ENCODE results near the gene CFAP61.
A peak's percentile ranks its signal among the peaks of the same experiment; 100 is the strongest.

CFAP61 gene

GRCh38 chr20:20037960-20038359, 14.4 kb upstream of the CFAP61 start:
- DNase-seq: no peak

DNA sequence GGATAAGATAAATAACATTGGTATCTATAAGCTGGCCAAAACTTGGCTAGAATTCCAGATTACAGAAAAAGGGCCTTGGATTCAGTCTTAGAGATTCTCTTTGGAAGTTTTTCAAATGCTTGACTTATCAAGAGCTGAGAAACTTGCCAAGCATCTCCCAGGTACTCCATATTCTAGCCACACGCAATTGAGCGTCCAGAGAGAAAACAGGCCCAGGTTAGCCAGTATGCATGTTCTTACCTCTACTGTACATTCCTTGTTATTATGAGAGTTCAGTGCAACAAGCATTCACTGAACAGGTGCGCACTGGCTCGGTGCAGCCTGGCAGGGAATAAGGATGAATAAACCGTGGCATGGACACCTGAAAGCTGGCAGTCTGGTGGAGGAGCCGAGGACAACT, 13.7 kb upstream of the CFAP61 start:
- no peak for DNase-seq

DNA sequence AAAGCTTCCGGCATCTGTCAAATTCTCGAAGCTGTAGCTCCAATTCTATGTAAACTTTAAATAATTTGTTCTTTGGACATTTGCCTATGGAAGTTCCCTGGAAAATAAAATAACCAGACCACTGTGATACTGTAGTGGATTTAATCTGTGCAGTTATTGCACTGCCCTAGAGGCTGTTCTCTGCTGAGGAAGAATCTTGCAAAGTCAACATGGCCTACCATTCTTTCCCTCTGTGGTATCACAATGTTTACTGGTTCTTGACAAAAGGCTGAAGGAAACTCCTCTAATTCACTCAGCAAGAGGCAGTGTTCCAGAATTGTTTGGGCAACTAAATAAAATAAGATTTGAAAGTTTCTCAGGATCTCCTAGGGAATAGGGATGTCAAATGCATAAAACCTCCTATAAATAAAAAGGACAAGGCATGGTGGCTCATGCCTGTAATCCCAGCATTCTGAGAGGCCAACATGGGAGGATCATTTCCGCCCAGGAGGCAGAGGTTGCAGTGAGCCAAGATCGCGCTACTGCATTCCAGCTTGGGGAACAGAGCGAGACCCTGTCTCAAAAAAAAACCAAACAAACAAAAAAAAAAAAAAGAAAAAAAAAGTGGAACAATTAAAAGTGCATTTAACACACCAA, 12.5 kb upstream of the CFAP61 start:
- no peak for DNase-seq

DNA sequence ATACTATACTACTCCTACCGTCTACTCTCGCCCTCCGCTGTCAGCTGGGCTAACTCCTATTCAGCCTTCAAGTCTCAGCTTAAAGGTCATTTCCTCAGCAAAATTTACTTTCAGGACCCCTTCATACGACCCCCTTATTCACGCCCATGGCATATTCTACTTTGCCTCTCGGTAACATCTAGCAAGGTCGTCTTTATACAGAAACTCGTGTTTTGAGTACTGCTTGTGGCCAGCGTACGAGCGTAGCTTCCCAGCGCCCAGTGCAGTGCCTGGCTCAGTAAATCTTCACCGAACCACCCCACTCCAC, 612 bp upstream of the CFAP61 start:
- DNase-seq: peak; percentile 5

DNA sequence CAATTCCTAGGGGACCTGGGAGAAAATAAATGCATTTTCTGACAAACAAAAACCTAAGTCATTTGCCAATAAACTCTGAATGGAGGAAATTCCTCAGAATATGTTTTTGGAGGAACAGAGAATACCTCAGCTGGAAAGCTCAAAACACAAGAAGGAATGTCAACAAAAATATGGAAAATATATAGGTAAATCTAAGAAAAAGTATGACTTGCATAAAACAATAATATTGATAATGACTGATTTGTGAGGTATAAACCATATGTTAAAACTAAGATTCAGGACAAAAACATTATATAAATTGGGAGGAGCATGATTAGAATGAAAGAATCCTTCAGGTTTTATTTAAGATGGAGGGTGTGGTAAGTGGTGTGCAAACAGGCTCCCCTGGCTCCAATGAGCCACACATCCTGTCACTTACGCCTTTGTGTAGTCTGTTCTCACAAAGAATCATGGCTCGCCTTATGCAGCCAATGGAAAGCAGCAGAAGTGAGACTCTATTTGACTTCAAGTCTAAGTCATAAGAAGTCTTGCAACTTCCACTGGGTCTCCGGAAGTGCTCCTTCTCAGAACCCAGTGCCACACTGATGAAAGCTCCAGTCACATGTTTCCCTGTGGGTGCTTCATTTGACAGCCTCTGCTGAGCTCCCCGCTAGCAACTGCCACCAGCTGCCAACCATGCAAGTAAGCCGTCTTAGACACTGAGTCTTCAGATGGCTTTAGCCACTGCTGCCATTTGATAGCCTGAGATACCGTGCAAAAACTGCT, 8.1 kb downstream of the CFAP61 start:
- DNase-seq: peak; percentile 25

DNA sequence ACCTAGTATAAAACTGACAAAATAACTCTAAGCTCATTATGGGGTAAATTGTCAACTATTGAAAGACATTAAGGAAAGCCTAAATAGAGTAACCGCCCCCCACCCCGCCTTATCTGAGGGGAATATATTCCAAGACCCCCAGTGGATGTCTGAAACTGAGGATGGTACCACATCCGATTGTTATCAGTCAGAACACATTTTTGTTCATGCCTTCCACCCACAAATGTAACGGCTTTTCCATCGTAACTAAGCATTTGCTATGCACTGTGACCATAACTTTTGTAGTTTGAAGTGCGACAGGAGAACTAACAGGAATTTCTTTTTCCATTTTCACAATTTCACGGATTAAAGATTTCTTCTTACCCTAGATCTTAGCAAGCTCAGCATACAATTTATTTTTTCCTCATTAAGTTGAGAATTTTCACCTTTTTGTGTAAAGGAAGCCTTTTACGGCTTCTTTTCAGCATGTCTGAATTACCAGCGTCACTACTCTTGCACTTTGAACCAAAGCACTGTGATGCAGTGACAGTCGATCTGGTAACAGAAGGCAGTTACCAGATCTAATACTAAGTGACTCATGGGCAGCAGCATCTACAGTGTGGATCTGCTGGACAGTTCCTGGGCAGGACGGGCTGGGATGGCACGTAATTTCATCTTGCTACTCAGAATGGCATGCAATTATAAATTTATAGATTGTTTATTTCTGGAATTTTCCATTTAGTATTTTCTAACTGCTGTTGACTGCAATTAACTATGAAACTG, 11.8 kb downstream of the CFAP61 start:
- DNase-seq: no peak

GRCh38 chr20:20065361-20065760, 13.0 kb downstream of the CFAP61 start:
- no peak for DNase-seq

- DNase-seq: peak; percentile 16
These were observed 18.8 kb downstream of the CFAP61 start for GRCh38 chr20:20070871-20071726.

DNA sequence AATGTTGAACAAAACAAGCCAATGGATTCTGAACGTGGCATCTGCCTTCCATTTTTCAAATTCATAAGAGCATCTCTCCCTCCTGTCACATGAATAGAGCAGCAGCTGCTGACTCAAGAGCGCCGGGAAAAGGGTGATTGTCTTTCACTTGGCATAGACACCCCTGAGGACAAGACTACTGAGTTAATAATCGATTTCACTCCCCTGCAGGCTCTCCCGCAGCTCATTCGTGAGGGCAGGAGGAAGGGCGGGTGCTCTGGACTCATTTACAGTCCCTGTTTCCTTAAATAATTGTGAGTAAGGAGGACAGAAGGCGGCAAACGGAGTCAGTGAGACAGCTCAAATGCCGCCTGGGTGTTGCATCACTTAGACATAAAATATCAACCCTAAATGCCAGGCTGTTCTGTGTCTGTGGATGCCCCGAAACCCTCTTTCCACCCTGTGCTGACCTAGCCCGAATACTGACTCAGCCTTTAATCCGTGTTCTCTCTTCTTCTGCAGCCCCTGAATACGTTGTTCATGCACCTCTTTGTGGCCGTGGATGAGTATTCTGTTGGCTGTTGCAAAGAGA, 21.6 kb downstream of the CFAP61 start:
- no peak for DNase-seq

GRCh38 chr20:20075032-20075431, 22.7 kb downstream of the CFAP61 start:
- no peak for DNase-seq

DNA sequence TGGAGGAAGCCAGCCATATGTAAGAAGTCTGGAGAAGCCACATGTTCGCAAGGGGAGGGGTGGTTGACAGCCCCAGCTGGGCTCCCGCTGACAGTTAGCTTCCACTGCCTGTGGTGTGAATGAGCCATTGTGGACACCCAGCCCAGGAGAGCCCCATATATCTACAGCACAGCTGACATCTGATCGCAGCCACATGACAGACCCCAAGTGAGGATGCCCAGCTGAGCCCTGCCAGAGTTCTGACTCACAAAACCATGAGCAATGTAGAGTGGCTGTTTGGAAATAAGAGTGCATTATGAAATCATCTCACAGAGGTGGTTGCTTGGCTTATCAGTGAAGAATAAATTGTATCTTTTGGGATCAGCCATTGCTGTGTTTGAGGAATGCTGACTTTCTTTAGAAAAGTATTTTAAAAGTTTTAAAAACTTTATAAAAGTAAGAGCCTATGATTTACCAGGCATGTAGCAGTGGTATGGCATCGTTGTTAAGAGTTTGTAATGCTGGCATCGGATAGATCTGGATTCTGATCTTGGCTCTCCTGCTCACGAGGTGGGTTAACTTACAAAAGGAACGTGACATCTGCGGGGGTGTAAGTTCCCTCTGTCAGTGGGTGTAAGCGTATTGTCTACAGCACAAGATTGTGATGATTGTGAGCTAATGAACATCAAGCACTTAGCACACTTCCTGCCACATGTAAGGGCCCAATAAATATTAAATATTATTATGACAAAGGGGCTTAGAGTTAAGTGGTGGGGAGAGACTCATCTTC, 24.1 kb downstream of the CFAP61 start:
- DNase-seq: no peak

DNA sequence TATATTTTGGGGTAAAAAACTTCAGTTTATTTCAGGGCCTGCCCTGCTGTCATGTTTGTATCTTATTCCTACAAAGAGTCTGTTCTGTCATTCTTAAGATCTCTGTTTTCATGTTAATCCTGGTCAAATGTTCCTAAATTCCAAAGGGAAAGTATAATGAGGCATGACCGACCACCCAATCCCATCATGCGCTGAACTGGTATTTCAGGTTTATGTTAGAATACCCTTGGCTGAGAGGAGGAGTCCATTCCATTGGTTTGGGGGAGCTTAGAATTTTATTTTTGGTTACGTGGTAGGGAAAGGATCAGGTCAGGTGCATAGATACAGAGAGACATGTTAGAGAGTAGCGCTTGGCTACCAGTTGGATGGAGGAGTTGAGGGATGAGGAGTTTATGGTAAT, 25.7 kb downstream of the CFAP61 start:
- DNase-seq: no peak

- DNase-seq: no peak
These were observed 26.9 kb downstream of the CFAP61 start for GRCh38 chr20:20079102-20079784.

DNA sequence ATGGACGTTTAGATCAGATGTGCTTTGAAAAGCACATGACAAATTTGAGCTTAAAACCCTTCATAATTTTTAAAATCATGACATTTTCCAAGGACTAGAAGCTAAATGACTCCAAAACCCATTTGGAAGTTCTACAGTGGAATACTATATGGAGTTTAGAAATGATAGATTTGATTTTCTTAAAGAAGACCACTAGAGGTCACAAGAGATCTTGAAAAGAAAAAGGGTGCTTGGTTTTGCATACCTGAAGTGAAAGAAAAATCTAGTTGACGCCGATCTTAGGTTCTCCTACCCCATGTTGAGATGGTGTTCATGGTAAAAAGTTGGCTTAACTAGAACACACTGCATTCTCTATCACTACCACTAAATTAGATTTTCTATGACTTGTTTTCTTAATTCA, 31.5 kb downstream of the CFAP61 start:
- DNase-seq: peak; percentile 45

GRCh38 chr20:20084296-20084752, 32.0 kb downstream of the CFAP61 start:
- DNase-seq: no peak

DNA sequence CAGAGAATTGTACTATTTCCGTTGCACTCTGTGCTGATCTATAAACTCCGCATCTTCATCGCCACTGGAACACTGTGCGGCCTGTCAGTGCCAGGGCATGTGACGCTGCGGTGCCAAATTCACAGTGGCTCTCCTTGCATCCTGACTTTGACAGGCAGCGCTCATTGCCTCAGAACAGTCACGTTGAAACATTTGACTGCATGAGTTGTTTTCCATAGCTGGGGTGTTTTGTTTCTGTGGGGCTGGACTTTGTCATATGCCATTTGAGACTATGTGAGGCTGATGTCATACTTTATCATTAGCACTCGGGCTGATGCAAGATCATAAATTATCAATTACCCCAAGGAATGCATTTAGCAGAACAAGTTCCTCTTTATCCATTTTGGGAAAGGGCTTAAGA, 32.7 kb downstream of the CFAP61 start:
- DNase-seq: no peak

- no peak for DNase-seq
These were observed 33.5 kb downstream of the CFAP61 start for GRCh38 chr20:20085812-20086211.

DNA sequence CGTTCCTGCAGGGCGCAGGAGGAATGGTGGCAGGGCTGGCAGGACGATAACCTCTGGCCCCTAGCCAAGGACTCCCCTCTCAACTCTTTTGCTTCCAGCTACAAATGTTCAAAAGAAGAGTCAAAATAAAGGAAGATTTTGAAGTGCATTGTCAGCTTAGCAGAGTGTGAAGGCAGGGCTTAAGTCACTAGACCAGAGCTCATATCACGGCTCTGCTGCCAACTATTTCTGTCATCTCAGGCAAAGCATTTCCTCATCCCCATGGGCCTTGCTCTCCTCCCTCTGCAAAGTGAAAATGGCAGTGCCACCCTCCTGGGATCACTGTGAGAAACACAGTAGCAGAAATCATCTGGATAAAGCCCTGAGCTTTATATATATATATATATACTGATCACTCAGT, 36.7 kb downstream of the CFAP61 start:
- DNase-seq: no peak

DNA sequence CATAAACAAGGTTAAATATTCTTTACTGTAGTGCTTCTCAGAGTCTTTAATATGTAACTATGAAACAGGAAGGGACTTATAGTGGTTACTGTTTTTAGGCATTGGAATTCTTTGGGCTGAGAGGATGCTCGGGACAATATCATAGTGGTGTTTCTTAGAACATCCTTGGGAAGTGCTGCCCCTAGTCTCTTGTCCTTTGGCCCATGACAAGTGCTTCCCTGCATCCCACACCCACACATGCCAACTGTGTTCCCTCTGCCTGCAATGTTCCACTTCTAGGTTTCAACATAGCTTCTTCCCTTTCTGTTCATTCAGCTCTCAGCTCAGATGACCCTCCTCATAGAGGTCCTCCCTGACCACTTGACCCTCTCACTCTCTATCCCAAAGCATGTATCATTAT, 37.6 kb downstream of the CFAP61 start:
- DNase-seq: no peak

DNA sequence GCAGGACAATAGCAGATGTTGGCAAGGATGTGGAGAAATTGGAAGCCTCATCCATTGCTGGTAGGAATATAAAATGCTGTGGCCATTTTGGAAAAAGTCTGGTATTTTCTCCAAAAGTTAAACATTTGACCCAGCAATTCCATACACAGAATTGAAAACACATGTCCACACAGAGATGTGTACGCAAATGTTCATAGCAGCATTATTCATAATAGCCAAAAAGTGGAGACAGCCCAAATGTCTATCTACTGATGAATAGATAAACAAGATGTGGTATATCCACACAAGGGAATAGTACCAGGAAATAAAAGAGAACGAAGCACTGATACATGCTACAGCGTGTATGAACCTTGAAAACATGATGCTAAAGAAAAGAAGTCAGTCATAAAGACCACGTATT, 40.5 kb downstream of the CFAP61 start:
- DNase-seq: no peak

DNA sequence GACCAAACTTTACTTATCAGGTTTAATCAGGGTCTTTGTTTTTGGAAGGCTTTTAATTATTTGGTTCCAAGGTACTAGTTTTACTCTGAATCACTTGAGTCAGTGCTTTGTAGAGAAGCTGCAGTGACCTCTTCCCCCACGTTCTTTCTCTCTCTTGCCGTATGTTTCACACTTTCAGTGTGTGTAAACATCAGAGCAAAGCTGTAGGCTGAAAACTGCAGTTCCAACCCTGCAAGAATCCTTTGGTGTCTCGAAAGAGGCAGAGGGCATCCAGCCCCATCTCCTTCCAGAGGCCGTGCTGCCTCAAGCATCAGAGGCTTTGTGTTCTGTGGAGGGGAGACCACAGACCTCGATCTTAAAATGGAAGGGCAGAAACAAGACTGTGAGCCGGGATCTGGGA, 42.1 kb downstream of the CFAP61 start:
- no peak for DNase-seq
